Stimulated activated CD8-positive, alpha-beta memory T cell treated with anti-CD3 and anti-CD28 coated beads, Interleukin-4, amount 100 ng/mL, for 1 hour (primary cell): ENCODE results near the gene DHRSX.
"Not testable (repeated sequence)": the region's sequence is repeated elsewhere in the genome, so short reads cannot be mapped to it uniquely, and the experiment has no call there.

Experiments used
- DNase-seq, 2 donors: peaks; one replicate each; pipeline ENCODE4 v3.0.0-alpha.2; 2020; ENCODE audit warnings: low read depth in 2 of 2, low spot score in 1 of 2

The DHRSX gene

DNA sequence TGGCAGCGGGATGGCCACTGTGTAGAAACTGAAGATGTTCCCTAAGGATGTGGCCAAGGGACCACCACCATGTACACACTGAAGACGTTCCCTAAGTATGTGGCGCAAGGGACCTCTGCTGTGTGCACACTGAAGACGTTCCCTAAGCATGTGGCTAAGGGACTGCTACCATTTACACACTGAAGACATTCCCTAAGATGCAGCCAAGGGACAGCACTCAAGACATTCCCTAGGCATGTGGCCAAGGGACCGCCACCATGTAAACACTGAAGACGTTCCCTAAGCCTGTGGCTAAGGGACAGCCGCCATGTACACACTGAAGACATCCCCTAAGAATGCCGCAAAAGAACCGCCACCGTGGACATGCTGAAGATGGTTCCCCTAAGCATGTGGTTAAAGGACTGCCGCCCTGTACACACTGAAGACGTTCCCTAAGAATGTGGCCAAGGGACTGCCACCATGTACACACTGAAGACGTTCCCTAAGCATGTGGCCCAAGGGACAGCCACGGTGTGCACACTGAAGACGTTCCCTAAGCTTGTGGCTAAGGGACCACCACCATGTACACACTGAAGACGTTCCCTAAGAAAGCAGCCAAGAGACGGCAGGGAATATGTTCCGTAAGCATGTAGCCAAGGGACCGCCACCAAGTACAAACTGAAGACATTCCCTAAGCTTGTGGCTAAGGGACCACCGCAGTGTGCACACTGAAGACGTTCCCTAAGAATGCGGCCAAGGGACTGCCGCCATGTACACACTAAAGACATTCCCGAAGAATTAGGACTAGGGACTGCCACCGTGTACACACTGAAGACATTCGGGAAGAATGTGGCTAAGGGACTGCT lies 43.3 kb downstream of the DHRSX start:
- DNase-seq = no peak

DNA sequence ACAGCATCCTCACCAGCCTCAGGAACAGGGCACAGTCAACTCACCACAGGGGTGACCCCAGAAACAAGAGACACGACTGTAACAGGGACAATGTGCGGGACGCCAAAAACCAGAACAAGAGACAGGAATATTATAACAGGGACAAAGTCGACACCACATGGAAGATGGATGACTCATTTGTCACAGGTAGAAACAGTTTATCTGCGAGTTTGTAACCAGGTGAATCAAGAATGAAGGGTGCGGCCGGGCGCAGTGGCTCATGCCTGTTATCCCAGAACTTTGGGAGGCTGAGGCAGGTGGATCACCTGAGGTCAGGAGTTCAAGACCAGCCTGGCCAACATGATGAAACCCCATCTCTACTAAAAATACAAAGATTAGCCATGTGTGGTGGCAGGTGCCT lies 44.7 kb downstream of the DHRSX start:
- DNase-seq = not testable (repeated sequence)

DNA sequence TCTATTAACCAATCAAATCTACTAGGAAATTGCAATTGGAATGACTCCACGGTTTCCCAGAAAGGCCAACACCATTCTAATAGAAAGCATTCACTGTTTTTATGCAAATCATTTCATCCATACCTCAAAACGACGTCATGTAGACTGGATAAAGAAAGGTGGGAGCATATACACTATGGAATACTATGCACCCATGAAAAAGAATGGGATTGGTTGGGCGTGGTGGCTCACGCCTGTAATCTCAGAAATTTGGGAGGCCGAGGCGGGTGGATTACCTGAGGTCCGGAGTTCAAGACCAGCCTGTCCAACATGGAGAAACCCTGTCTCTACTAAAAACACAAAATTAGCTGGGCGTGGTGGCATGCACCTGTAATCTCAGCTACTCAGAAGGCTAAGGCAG lies 46.2 kb downstream of the DHRSX start:
- DNase-seq = not testable (repeated sequence)

DNA sequence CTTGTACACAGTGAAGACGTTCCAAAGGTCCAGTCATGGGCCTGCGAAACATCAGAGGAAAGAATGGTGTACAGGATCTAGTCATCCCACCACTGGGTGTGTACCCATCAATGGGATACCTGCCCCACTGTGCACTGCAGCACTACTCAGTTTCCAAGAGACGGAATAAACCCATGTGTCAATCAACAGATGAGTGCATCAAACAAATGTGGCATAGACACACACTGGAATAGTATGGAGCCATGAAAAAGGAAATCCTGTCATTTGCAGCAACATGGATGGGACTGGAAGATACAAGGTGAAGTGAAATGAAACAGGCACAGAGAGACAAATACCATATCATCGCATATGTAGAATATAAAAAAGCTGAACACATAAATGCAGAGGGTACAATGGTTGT lies 48.0 kb downstream of the DHRSX start:
- no peak for DNase-seq

DNA sequence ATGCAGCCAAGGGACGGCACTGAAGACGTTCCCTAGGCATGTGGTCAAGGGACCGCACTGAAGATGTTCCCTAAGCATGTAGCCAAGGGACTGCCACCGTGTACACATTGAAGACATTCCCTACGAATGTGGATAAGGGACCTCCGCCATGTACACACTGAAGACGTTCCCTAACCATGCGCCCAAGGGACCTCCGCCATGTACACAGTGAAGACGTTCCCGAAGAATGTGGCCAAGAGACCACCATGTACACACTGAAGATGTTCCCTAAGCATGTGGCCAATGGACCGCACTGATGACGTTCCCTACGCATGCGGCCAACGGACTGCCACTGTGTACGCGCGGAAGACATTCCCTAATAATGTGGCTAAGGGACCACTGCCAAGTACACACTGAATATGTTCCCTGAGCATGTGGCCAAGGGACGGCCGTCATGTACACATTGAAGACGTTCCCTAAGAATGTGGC lies 48.4 kb downstream of the DHRSX start:
- no peak for DNase-seq

DNA sequence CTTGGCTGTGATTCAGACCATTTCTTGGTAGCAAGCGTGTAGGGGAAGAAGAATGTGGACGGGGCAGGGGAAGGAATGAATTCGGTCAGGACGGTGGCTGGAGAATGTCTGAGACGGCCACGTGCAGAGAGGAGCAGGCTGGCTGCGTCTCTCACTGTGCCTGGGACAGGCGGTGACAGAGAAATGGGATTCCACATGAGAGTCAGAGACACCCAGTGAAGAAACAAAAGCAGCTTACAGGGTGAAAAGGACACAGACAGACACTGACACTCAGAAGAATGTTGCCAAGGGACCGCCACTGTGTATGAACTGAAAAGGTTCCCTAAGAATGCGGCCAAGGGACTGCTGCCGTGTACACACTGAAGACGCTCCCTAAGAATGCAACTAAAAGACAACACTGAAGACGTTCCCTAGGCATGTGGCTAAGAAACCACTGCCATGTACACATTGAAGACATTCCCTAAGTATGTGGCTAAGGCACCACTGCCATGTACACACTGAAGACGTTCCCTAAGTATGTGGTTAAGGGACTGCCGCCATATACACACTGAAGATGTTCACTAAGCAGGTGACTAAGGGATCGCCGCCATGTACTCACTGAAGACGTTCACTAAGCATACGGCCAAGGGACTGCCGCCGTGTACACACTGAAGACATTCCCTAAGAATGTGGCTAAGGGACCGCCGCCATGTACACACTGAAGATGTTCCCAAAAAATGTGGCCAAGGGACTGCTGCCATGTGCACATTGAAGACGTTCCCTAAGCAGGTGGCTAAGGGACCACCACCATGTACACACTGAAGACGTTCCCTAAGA lies 49.1 kb downstream of the DHRSX start:
- no peak for DNase-seq

DNA sequence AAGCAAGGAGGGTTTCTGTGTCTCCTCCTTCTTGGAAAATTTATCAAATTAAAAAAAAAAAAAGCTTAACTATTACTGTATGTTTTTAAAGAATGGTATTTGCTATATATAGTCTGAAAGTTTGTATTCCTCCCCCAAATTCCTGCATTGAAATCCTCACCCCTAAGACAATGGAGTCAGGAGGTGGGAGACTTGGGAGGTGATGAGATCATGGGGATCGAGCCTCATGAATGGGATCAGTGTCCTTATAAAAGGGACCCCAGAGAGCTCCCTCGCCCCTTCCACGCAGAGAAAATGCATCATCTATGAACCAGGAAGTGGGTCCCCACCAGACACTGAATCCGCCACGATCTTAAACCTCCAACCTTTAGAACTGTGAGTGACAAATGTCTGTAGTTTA lies 50.1 kb downstream of the DHRSX start:
- no peak for DNase-seq

DNA sequence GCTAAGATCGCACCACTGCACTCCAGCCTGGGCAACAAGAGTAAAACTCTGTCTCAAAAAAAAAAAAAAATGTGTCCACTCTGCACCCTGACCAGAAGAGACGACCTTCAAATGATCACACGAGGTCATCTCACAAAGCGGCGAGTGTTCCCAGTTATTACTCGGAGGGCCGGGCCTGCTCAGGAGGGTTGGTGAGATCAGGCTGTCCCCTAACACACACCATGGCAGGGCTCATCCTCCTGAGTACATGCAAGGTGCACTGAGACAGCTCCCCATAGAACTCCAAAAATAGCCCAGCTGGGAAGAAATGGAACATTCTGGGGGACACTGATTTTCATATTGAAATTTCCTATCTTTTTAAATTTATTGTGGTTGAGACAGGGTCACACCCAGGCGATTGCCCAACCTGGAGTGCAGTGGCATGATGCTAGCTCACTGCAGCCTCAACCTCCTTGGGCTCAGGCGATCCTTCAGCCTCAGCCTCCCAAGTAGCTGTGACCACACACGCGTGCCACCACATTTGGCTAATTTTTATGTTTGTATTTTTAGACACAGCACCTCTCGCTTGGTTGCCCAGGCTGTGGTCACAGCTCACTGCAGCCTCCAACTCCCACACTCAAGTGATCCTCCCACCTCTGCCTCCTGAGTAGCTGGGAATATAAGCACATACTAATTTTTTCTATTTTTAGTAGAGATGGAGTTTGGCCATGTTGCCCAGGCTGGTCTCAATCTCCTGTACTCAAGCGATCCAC lies 51.5 kb downstream of the DHRSX start:
- DNase-seq = no peak

DNA sequence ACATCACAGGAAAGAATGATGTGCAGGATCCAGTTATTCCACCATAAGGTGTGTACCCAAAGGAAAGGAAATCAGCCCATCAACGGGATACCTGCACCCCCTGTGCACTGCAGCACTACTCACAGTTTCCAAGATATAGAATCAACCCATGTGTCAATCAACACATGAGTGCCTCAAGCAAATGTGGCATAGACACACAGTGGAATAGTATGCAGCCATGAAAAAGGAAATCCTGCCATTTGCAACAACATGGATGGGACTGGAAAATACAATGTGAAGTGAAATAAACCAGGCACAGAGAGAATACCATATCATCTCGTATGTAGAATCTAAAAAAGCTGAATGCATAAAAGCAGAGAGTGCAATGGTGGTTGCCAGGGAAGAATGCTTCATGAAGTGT lies 53.3 kb downstream of the DHRSX start:
- no peak for DNase-seq

DNA sequence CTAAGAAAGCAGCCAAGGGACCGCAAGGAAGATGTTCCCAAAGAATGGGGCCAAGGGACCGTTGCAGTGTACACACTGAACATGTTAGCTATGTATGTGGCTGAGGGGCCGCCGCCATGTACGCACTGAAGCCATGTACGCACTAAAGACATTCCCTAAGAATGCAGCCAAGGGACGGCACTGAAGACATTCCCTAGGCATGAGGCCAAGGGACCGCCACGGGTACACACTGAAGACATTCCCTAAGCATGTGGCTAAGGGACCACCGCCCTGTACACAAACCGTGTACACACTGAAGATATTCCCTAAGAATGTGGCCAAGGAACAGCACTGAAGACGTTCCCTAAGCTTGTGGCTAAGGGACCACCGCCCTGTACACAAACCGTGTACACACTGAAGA lies 54.0 kb downstream of the DHRSX start:
- no peak for DNase-seq

DNA sequence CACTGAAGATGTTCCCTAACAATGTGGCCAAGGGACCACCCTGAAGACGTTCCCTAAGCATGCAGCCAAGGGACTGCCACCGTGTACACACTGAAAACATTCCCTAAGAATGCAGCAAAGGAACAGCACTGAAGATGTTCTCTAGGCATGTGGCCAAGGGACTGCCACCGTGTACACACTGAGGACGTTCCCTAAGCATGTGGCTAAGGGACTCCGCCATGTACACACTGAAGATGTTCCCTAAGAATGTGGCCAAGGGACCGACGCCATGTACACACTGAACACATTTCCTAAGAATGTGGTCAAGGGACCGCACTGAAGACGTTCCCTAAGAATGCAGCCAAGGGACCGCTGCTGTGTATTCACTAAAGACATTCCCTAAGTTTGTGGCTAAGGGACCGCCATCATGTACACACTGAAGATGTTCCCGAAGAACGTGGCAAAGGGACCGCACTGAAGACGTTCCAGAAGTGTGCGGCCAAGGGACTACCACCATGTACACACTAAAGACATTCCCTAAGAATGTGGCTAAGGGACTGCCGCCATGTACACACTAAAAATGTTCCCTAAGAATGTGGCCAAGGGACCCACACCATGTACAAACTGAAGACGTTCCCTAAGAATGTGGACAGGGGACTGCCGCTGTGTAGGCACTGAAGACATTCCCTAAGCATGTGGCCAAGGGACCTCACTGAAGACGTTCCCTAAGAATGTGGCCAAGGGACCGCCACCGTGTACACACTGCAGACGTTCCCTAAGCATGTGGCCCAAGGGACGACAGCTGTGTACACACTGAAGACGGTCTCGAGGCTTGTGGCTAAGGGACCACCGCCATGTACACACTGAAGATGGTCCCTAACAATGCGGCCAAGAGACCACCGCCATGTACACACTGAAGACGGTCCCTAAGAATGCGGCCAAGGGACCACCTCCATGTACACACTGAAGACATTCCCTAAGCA lies 54.8 kb downstream of the DHRSX start:
- no peak for DNase-seq

DNA sequence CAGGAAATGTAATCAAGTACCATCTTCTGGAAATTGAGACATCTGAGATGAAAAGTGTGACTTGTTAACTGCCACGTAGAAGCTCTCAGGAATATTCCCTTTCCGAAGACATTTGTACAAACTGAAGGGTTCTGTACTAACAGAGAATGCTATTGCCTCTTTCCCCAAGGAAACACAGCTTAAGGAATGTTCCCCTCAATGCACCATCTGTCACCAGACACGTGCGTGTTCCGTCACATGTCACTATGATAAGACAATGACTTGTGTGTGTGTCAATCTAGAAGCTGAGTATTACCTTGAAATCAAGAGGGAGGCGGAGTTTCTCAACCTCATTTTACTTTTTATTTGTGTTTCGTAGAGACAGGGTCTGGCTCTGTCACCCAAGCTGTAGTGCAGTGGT lies 58.1 kb downstream of the DHRSX start:
- no peak for DNase-seq

DNA sequence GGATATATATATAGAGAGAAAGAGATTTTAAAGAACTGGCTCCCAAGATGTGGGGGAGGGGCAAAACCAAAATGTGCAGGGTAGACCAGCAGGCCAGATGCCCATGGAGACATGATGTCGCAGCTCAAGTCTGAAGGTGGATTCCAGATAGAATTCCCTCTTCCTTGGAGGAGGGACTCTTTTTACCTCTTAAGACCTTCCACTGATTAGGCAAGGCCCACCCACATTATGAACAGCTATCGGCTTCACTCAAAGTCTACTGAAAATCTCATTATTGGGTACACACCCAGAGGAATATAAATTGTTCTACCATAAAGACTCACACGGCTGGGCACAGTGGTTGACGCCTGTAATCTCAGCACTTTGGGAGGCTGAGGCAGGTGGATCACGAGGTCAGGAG lies 59.3 kb downstream of the DHRSX start:
- no peak for DNase-seq

DNA sequence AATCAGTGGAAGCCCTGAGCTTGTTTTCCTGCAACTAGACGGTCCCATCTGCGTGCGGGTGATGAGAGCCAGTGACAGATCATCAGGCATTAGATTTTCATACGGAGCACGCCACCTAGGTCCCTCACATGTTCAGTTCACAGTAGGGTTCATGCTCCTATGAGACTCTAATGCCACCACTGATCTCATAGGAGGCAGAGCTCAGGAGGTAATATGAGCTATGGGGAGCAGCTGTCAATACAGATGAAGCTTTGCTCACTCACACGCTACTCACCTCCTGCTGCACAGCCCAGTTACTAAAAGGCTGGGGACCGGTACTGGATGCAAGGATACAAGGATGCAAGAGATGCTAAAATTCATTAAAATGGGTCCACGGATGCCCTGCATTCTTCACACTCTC lies 61.2 kb downstream of the DHRSX start:
- no peak for DNase-seq

DNA sequence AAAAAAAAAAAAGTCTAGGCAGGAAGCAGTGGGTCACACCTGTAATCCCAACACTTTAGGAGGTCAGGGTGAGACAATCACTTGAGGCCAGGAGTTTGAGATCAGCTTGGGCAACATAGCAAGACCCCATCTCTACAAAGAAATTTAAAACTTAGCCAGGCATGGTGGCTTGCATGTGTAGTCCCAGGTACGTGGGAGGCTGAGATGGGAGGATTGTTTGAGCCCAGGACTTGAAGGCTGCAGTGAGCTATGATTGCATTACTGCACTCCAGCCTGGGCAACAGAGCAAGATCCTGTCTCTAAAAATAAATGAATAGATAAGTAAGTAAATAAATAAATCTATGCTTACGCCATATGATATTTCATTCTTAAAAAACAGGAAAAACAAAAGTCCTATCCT lies 65.3 kb downstream of the DHRSX start:
- no peak for DNase-seq

DNA sequence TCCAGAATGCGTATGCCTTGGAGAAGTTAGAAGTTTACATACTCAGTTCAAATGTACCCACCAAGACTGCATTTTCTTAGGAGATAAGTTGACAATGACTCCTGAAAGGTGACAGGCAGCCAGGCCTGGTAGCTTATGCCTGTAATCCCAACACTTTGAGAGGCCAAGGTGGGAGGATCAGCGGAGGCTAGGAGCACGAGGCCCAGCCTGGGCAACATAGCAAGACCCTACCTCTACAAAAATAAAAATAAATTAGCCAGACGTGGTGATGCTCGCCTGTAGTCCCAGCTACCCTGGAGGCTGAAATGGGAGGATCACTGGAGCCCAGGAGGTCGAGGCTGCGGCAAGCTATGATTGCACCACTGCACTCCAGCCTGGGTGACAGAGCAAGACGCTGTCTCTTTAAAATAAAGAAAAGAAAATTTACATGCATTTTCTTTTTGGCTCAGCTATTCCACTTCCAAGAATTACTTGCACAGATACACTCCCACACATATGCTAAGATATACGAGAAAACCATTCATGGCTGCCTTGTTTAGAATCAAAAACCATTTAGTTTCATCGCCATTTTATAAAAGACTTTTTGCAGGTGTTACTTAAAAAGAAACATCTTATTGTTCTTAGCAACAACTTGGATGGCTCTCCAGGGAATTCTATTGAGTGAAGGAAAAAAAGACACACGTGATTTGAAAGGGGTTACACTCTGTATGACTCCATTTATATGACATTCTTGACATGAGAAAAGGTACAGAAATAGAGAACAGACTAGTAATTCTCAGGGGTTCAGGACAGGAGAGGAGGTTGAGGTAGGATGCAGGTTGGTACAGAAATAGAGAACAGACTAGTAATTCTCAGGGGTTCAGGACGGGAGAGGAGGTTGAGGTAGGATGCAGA lies 66.3 kb downstream of the DHRSX start:
- DNase-seq = no peak

DNA sequence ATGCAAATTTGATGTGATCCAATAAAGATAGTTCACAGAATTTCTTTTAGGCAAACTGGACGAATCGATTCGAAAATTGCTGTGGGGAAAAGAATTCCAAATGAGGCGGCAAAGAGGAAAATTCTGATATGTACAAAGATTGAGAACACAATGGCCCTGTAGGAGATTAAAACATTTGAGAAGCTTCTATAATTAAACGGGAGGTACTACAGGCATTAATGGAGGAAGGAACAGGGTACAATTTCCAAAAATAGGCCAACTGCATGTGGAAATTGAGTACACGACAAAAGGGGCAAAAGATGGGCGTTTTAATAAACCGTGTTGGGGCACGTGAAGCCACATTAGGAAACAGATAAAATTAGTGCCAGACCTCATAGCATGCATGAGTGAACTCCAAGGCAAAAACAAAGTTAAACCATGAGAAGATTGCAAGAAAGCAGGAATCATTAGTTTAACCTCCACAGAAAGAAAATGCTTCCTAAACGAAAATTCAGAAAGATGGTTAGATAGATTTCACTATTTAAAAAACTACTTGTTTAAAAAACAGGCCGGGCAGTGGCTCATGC lies 68.4 kb downstream of the DHRSX start:
- no peak for DNase-seq

DNA sequence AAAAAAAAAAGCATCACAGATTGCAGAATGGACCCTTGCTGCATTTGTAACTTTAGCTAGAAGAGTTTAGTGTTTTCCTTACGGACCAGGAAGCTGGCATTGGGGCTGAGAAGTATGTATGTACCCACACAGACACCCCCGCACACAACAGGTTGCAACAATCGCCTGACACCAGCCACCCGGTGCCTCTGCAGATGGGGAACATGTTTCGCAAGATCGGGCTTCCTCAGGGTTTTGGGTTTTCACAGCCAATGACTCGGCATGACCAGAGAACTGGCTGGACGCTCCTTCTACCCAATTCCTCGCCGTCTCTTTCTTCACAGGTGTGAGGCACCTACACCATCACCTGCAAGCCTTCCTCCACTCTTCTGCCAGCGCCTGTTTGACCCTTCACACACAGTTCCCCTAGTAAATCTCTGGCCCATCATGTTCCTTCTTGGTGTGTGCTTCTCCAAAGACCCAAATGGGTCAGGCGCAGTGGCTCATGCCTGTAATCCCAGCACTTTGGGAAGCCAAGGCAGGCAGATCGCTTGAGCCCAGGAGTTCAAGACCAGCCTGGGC lies 70.4 kb downstream of the DHRSX start:
- no peak for DNase-seq

DNA sequence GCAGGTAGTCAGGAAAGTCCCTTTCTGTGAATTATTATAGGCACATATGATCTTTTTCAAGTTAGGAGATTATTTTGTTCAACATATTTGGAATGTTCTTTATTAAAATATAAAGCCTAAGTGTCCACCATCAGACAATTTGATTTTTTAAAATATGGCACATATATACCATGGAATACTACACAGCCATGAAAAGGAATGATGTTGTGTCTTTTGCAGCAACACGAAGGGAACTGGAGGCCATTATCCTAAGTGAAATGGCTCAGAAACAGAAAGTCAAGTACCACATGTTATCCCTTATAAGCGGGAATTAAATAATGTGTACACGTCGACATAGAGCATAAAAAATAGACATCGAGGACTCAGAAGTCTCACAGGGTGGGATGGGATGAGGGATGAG lies 73.0 kb downstream of the DHRSX start:
- DNase-seq = no peak
